SW480 (cell line): ENCODE data around the gene AMBP.

Experiments used
- DNase-seq: peaks from one replicate; pipeline ENCODE4 v3.0.0-alpha.2; 2016; ENCODE audit warnings: low spot score

AMBP gene

DNA sequence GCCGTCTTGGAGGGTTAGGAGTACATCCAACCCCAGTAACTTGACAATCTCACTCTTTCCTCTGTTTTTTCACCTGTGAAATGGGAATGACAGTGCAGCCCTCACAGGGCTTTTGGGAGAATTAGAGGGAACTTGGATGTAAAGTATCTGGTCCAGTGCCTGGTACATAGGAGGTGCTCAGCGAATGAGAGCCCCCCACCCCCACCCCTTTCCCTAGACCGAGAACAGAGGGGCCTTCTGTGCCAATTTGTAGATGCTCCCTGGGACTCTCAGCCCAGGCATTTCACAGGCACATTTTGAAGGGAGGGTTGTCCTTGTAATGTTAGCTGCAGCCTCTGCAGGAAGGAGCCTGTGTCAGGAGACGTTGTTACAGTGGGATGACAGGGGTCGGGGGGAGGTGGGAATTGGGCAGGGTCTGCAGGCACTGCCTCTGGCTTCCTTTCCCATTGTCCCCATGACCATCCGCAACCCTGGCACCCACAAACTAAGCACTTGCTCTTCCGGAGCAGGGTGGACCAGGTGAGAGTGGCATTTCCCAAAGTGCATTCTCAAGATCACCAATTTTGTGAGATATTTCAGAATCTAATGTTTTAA lies 47.0 kb downstream of the AMBP start:
- DNase-seq: no peak

DNA sequence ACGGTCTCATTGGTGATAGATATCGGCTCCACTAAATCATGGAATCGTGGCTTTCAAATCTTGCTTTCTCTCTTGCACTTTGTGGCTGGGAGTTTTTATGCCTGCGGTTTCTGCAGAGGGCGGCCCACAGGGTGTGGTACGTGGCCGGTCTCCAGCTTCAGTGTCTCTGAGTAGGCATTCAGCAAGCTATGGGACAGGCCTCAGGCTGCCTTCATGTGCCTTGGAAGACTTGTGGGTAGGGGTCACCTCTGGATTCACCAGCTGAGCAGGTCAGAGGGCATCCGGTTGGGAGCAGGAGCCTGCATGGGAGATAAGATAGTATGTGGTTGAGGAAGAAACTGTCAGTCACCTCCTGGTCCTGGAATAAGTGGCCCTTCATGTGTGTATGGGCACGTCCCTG lies 47.7 kb downstream of the AMBP start:
- DNase-seq: no peak

DNA sequence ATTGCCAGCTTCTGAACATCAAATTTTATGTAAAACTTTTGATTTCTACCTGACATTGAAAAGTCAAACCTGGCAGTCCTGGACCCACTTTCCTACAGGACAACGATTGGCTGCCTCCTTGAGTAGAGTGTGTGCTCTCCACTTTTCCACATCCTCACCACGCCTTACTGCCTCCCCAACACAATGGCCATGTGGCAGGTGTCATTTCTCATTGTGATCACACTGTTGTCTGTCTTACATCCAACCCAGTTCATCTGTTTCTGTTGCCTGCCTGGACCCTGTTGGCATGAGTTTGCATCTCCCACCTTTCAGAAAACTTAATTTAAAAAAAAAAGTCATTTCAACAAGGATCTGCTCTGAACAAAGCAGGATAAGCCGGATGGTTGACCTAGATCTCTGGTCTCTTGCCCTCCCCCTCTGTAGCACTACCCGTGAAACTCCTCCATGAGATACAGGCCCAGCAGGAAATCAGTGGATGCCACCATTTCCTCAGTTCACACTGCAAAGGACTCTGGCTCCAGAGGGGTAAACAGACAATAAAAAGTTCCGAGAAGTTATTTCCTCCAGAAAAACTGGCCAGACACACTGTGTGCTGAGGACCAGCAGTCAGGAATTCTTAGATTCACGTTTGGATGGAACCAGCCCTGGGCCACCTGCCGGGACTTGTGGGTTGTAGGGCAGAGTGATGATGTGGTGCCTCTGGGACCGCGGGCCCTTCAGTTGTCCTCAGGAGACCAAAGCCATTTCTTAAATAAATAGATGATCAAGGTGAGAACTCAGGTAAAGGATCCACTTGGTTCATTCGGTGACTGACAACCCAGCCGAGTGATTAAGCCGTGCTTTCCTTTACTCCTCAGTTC lies 48.6 kb downstream of the AMBP start:
- DNase-seq: no peak

DNA sequence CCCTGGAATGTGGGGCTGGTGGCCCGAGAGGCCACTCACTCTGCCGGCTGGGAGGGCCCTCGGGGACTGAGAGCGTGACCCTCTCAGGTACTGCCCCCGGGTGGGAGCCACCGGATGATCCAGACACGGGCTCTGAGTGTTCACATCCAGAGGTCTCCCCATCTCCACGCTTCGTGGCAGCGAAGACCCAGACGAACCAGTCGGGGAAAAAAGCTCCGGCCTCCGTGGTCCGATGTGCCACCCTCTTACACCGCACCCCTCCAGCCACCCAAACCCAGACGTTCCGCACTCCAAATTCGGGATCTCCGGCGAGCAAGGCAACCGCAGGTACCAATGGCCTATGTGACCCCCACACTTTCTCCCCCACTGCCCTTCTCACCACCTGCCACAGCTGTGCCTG lies 49.5 kb downstream of the AMBP start:
- DNase-seq: no peak

DNA sequence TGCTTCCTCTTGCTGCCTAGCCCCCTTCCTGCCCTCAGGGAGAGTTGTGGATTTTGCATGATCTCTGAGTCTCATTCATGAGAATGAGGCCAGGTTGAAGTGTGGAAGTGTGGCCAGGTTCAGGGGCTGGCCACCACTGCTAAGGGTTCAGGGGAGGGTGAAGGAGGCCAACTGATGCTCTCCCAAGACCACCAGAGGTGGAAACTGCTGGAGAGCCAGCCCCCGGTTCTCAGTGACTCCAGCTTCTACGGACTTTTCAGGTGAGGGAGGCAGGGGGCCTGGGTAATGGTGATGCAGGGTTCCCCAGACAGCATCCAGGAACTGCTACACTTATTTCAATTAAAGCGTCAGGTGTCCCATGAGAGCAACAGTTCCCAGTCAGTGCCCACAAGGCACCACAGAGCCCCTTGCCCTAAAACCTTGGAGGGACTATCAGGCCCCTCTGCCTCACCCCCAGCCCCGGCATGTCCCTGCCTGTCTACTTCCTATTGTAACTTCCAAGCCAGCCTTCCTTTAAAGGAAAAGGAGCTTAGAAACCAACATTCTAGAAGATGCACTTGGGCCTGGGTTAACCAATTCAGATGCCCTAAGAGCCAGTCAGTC lies 50.1 kb downstream of the AMBP start:
- DNase-seq: no peak

DNA sequence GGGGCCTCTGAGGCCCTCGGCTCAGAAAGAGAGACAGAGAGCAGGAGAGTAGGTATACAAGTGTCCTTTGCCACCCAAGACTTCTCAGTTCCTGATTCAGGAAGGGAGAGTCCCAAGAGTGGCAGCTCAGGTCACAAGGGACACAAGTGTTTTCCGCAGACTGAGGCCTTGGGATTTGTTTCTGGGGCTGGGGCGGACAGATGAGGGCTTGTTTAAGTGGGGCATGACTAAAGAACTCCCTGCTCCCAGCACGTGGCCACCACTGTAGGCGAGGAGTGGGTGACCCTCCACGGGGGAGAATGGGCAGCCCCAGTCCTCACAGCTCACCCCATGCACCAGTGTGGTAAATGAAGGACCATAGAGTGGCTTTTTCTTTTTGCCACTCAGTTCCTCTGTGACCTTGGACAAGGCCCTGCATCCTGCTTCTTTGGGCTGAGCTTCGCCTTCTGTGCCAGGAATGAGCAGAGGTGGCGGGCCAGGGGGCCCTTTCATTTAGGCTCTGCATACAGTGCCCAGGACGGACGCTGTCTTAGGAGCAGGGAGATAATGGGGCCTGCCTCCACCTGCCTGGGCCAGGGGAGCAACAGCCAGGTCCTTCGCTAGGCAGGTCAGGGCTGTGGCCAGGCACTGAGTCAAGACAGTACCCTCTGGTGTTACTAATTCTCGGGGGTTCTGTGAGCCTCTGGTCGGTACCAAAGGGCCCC lies 50.8 kb downstream of the AMBP start:
- no peak for DNase-seq

DNA sequence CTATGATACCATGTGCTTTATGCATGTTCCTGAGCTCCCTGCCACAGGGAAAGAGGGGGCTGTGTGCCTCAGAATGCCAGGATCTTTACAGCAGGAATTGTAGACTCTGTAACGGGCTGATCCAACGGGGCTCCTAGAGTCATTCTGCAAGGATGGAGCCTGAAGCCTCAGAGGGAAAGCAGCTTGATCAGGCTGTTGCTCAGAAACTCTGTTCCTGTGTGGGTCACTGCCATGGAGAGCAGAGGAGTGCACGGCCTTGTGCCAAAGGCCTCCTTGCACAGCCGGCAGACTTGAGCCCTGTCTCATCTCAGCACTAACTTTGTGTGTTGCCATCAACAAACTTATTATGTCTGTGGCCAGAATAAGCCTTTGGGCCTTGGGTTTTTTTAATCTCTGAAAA lies 51.8 kb downstream of the AMBP start:
- DNase-seq: no peak

DNA sequence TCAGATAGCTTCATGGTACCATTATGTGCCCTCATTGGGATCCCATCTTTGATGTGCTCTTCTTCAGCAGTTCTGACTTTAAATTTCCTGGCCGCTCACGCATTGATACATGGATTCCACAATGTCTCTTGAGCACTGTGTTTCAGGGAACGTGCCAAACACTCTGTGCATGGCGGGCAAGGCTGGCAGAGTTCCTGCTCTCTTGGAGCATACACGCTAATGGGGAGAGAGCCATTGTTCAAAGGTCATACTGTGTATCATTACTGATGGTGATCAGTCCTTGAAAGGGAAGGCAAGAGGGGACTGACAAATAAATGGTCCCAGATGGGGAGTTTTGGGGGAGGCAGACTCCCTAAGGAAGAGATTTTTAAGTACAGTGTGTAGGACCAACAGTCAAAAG lies 52.3 kb downstream of the AMBP start:
- no peak for DNase-seq

DNA sequence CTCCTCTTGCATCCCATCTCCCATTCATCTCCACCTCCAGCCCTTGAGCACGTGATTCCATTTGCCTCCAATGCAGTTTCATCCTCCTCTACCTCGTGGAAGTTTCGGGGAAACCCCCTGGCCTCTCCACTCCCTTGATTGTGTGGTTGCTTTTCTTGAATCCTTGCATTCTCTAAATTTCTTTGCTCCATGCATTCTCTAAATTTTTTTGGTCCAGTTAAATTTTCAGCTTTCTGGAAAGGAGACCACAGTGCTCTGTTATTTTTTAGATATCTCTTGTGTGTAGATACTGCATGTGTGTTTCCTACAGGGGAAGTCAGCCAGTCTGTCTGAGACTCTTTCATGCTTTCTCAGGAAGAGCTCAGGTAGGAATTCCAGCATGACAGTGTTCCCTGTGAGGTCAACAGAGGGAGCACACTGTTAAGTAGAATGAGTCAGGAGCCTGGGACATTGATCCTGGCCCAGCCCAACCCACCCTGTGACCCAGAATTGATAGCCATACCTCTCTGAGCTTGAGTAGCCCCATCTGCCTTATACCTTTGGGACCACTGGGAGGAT lies 52.8 kb downstream of the AMBP start:
- no peak for DNase-seq

DNA sequence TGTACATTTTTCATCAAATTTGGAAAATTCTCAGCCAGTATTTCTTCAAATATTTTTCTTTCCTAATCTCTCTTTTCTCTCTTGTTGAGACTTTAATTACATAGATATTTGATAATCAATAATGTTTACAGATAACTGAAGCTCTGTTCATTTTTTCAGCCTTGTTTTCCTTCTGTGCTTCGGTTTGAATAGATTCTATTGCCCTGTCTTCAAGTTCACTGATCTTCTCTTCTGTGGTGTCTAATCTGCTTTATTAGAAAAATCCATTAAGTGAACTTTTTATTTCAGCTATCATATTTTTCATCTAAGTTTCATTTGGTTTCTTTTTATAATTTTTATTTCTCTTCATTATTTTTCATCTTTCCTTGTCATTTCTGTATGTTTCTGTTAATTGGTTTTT lies 54.1 kb downstream of the AMBP start:
- DNase-seq: no peak

DNA sequence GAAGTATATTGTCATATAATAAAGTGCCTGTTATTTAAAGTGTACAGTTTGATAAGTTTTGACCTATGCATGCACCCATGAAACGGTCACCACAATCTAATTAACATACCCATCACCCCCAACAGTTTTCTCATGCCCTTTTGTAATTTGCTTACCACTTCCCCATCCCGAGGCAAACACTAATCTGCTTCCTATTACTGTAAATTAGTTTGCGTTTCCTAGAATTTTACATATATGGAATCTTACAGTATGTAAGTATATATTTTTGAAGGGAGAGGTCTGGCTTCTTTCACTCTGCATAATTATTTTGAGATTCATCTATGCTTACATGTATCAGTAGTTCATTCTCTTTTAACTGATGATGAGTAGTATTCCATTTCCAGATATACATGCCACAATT lies 56.5 kb downstream of the AMBP start:
- DNase-seq: no peak

DNA sequence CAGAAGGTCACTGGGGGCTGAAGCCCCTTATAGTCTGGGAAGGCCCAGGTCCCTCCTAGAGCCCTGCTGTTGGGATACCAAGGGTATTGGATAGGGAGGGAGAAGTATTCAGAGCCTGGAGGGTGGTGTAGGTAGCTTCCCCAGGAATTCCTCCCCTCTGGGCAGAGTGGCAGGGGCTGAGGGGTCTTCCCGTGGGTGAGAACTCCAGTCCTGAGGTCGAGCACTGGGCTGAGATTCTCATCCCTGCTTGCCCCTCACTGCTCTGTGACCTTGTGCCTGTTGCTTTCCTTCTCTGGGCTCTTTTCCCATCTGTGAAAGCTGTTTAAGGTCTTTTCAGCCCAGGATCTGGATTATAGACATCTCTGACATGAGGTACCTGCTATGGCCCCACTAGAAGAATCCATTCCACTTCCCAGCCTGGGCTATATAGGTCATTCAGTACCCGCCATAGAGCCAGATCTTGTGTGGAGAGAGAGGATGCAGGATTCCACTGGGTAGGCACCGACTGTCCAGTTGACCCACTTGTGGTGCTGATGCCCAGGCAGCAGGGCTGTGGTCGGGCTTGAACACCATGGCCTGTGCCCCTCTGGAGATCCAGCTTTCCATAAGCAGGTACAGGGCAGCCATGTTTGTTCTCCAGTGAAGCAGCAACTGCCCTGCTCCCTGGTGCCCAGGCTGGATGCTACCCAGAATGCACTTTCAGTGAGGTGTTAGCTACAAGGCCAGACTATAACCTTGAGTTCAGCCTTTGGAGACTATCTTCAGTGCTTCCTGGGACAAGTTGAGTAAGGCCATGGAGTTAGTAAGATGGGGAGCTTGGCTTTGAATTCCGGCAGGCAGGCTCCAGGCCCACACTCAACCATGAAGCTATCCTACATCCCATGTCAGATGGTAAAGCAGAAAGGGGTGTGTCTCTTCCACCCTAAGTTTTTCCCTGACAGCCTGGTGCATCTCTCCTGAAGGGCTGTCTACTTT lies 60.1 kb downstream of the AMBP start:
- no peak for DNase-seq

DNA sequence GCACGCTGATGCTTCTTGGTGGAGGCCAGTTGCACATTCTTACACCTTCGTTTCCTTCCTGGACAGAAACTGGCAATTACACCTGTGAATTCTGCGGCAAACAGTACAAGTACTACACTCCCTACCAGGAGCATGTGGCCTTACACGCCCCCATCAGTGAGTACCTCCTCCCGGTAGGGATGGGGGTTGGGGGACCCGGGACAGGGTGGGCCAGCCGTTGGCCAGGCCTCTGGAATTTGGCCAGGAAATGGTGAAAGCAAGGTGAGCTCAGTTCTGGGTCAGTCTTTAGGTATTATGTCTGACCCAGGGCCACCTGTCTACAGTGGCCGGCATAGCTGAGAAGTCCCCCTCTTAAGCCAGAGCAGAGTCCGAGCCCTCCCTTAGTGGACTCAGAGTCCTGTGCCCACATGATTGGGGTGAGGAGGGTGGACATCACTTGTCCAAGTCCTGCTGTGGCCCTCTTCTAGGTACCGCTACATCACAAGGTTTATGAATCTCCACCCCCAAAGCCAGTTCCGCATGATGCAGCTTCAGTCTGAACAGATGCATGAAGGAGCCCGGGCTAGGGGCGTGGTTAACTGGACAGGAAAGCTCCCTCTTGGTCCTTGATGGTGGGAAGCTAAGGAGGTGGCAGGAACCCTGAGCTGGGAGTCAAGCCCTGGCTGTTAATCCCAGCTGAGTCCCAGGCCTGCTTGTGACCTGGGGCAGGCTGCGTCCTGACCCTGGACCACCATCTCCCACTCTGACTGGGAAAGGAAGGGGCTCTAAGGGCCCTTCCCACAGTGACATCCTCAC lies 61.3 kb downstream of the AMBP start:
- no peak for DNase-seq

DNA sequence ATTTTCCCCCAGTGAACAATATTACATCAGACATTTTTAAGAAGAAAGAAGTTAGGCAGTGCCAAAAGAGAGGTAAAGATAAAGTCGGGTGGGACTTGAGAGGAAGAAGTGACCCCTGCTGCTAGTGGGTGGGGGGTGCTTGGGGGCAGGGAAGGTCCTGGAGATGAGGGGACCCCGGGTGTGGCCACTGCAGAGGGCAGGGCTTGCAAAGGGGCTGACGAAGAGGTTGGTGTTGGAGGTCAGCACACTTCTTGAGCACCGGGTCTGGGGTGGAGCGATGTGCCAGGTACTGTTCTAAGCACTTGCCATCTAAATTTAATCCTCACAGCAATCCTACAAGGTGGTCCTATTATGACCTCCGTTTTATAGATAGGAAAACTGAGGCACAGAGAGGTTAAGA lies 62.0 kb downstream of the AMBP start:
- no peak for DNase-seq

DNA sequence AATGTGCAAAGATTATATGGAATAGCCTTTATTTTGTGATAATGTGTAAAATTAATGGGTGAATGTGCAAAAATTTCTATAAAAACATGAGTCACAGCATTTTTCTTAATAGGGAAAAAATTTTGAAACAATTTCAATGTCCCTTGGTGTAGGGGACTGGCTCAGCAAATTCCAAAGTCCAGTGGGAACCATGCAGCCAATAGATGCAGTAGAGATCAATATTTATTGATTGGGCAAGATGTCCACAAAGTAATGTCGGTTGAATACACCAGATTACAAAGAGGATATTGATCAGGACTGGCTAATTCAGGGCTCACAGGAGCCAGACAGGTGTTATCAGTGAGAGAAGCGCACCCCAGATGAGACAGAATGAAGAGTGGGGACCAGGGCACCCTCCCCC lies 62.5 kb downstream of the AMBP start:
- DNase-seq: no peak

DNA sequence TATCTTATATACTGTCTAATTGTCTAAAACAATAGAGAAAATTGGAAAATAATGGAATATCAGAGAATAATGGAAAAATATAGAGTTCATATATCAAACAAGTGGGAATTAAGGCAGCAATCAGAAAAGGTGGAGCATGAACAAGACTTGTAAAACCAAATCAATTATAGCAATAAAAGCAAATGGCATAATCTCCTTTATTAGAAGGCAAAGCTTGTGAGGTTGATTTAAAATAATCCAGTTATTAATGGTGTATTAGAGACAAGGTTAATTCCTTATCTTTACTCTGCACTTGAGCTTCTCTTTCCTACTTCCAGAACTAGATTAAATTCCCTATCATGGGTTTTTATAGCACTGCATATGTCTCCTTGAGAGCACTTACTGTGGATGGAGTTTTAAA lies 64.1 kb downstream of the AMBP start:
- no peak for DNase-seq

DNA sequence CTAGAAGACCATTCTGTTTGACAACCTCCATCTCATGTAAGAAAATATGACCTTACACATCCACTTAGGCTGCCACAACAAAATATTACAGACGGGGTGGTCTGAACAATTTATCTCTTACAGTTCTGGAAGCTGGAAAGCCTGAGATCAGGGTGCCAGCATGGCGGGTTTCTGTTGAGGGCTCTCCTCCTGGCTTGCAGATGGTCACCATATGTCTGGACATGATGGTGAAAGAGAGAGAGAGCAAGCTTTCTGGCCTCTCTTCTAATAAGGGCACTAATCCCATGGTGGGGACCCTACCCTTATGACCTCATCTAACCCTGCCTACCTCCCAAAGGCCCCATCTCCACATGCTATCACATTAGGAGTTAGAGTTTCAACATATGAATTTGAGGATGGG lies 66.0 kb downstream of the AMBP start:
- no peak for DNase-seq

DNA sequence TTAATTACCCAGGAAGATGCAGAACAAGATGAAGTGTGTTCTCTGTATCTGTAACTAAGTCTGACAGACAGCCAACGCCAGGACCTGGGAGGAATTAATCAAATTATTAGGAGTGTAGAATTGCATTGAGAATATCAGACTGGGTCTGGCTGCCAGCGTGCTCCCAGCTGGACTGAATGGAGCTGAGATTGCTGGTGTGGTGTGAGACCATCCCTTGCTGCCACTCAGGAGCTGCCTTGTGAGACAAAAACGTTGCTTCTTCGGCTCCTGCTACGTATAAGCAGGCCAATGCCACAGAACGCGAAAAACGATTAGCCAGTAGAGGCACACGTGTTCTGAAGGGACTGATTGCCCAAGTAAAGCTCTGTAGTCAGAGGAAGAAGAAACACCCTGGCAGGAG lies 66.8 kb downstream of the AMBP start:
- DNase-seq: no peak
